Measurements from ENCODE around the gene MPDU1. TPM values are rescaled to one million over a fixed set of nuclear protein-coding genes. Genes with fewer than 3 reads are reported as not detected.
A peak's percentile ranks its signal among the peaks of the same experiment; 100 is the strongest.

Gene MPDU1
- total and polyA plus RNA-seq, 2 of the 13 experiments (the other 11 are each of a cell fraction or from before 2014, with no cell fraction given) = 112 to 167 TPM

GRCh38 chr17:7583253-7584109, at the start of gene MPDU1 (continued):
- TF ChIP-seq ZNF329 (CRISPR knock-in tag; IDR thresholded peaks at IDR 0.05; ENCODE audit: low read depth) (no peak), ZNF547 (CRISPR knock-in tag; IDR thresholded peaks at IDR 0.05) (peak; percentile 87), ZNF317 (CRISPR knock-in tag; IDR thresholded peaks at IDR 0.05) (0 out of 2 replicates have a peak, but pooled peaks have one; percentile 23), KLF6 (CRISPR knock-in tag; IDR thresholded peaks at IDR 0.05) (peak; percentile 79), ZNF616 (CRISPR knock-in tag; IDR thresholded peaks at IDR 0.05; ENCODE audit: low read depth) (0 out of 2 replicates have a peak, but pooled peaks have one; percentile 36), NONO (IDR thresholded peaks at IDR 0.05) (no peak), NONO (CRISPR knock-in tag; conservative IDR thresholded peaks at IDR 0.05) (no peak; the same call in 1 of the 2 replicates), BATF2 (CRISPR knock-in tag; IDR thresholded peaks at IDR 0.05) (no peak), KDM5A (IDR thresholded peaks at IDR 0.05; ENCODE audit: borderline replicate concordance, low read length) (peak; percentile 82), THRA (CRISPR knock-in tag; IDR thresholded peaks at IDR 0.05; ENCODE audit: borderline replicate concordance) (no peak), ZNF513 (CRISPR knock-in tag; conservative IDR thresholded peaks at IDR 0.05) (0 out of 2 replicates have a peak, but pooled peaks have one; percentile 26), PHB2 (IDR thresholded peaks at IDR 0.05; ENCODE audit: partially characterized antibody) (no peak), ZSCAN22 (CRISPR knock-in tag; IDR thresholded peaks at IDR 0.05) (no peak), AHR (CRISPR knock-in tag; IDR thresholded peaks at IDR 0.05) (no peak; the same call in 1 of the 2 replicates), YEATS4 (CRISPR knock-in tag; IDR thresholded peaks at IDR 0.05; ENCODE audit: borderline replicate concordance) (peak; percentile 95), JARID2 (CRISPR knock-in tag; IDR thresholded peaks at IDR 0.05; ENCODE audit: insufficient replicate concordance) (no peak), LCORL (IDR thresholded peaks at IDR 0.05) (no peak), LCORL (CRISPR knock-in tag; IDR thresholded peaks at IDR 0.05) (peak; percentile 51; the same call in 1 of the 2 replicates), ETS1 (CRISPR knock-in tag; IDR thresholded peaks at IDR 0.05) (0 out of 2 replicates have a peak, but pooled peaks have one; percentile 81), ZNF44 (CRISPR knock-in tag; IDR thresholded peaks at IDR 0.05) (0 out of 2 replicates have a peak, but pooled peaks have one; percentile 58)
- TF ChIP-seq, protein P1, sequence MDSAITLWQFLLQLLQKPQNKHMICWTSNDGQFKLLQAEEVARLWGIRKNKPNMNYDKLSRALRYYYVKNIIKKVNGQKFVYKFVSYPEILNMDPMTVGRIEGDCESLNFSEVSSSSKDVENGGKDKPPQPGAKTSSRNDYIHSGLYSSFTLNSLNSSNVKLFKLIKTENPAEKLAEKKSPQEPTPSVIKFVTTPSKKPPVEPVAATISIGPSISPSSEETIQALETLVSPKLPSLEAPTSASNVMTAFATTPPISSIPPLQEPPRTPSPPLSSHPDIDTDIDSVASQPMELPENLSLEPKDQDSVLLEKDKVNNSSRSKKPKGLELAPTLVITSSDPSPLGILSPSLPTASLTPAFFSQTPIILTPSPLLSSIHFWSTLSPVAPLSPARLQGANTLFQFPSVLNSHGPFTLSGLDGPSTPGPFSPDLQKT (CRISPR knock-in tag; IDR thresholded peaks at IDR 0.05; ENCODE audit: borderline replicate concordance) = no peak
- TF ChIP-seq, protein P2, sequence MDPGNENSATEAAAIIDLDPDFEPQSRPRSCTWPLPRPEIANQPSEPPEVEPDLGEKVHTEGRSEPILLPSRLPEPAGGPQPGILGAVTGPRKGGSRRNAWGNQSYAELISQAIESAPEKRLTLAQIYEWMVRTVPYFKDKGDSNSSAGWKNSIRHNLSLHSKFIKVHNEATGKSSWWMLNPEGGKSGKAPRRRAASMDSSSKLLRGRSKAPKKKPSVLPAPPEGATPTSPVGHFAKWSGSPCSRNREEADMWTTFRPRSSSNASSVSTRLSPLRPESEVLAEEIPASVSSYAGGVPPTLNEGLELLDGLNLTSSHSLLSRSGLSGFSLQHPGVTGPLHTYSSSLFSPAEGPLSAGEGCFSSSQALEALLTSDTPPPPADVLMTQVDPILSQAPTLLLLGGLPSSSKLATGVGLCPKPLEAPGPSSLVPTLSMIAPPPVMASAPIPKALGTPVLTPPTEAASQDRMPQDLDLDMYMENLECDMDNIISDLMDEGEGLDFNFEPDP (CRISPR knock-in tag; conservative IDR thresholded peaks at IDR 0.05) = no peak

All from HepG2 (cell line).